Keratinocyte (primary cell): ENCODE results near the gene TLN1.

Source experiments
- CTCF ChIP-seq, 3 experiments: IDR thresholded peaks in 1 of 3; conservative IDR thresholded peaks in 1 of 3; optimal IDR thresholded peaks in 1 of 3; 2 replicates in 2 of 3; 3 replicates in 1 of 3; pipeline versions ENCODE3 to v1.5.1; 2011; ENCODE audit warnings: low read length in 3 of 3, mild to moderate bottlenecking in 3 of 3, moderate library complexity in 2 of 3, control low read depth in 1 of 3, inconsistent platforms in 1 of 3; ENCODE audit not compliant: insufficient read depth in 2 of 3; ENCODE audit errors: extremely low read depth in 1 of 3
- EZH2 ChIP-seq: IDR thresholded peaks from one replicate; pipeline ENCODE4 v1.6.1; 2012; ENCODE audit warnings: inconsistent platforms, mild to moderate bottlenecking, low read length, moderate library complexity

- TF ChIP-seq CTCF (optimal IDR thresholded peaks at IDR 0.05 in 1 of 3, IDR thresholded peaks at IDR 0.05 in 1 of 3, conservative IDR thresholded peaks at IDR 0.05 in 1 of 3; ENCODE audit: extremely low read depth in 1 of 3, insufficient read depth in 2 of 3, low read length in 3 of 3) (no peak), EZH2 (no peak)
Measured at GRCh38 chr9:35758475-35759050, 26.6 kb upstream of the TLN1 start.
